Endothelial cell of umbilical vein (primary cell): ENCODE results near the gene ADORA2A.

Experiments used
- EZH2 ChIP-seq: IDR thresholded peaks from 2 replicates; pipeline ENCODE4 v1.6.1; 2012; ENCODE audit warnings: borderline replicate concordance, low read depth, mild to moderate bottlenecking, moderate library complexity, low read length, inconsistent platforms; ENCODE audit not compliant: severe bottlenecking
- JUN ChIP-seq: IDR thresholded peaks from 2 replicates; pipeline ENCODE4 v1.6.1; 2011; ENCODE audit warnings: borderline replicate concordance, low read depth; ENCODE audit not compliant: insufficient read length, insufficient read depth
- POLR2A ChIP-seq: IDR thresholded peaks from 2 replicates; pipeline ENCODE4 v1.6.1; 2012; ENCODE audit warnings: low read depth, mild to moderate bottlenecking, control low read depth, low read length
- POLR2AphosphoS5 ChIP-seq: IDR thresholded peaks from 2 replicates; pipeline ENCODE4 v1.6.1; 2012; ENCODE audit warnings: low read depth, mild to moderate bottlenecking, control low read depth, low read length, moderate library complexity; ENCODE audit not compliant: insufficient read depth
- TF ChIP-seq, protein P1 (sequence below), 2 donors: IDR thresholded peaks; 1 replicate in 1 of 2; 2 replicates in 1 of 2; pipeline ENCODE4 v1.5.1; 2011; ENCODE audit warnings: low read length in 2 of 2, mild to moderate bottlenecking in 2 of 2, moderate library complexity in 2 of 2, control low read depth in 1 of 2, inconsistent platforms in 1 of 2, low read depth in 1 of 2; ENCODE audit not compliant: insufficient read depth in 1 of 2; ENCODE audit errors: extremely low read depth in 1 of 2

DNA sequence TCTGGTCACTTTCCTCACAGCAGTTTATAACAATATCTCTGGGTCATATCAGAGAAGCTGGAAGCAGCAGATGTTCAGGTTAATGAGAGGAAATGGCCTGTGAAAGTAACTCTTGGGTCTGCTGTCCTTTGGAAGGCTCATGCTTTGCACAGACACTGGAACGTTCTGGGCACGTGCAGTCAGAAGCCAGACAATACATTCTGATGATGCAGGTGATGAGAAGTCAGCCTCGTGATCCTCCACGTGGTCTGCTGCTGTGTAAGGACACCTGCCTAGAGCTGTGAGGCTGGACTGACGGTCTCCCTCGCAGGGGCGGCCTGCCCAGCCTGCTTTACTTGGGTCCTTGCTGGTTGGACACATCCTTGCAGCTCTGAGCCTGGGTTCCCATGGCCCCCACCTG is 18.8 kb upstream of the ADORA2A start:
- TF ChIP-seq EZH2 (no peak), POLR2A (no peak), POLR2AphosphoS5 (no peak), JUN (no peak)
- TF ChIP-seq, protein P1, sequence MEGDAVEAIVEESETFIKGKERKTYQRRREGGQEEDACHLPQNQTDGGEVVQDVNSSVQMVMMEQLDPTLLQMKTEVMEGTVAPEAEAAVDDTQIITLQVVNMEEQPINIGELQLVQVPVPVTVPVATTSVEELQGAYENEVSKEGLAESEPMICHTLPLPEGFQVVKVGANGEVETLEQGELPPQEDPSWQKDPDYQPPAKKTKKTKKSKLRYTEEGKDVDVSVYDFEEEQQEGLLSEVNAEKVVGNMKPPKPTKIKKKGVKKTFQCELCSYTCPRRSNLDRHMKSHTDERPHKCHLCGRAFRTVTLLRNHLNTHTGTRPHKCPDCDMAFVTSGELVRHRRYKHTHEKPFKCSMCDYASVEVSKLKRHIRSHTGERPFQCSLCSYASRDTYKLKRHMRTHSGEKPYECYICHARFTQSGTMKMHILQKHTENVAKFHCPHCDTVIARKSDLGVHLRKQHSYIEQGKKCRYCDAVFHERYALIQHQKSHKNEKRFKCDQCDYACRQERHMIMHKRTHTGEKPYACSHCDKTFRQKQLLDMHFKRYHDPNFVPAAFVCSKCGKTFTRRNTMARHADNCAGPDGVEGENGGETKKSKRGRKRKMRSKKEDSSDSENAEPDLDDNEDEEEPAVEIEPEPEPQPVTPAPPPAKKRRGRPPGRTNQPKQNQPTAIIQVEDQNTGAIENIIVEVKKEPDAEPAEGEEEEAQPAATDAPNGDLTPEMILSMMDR (IDR thresholded peaks at IDR 0.05; ENCODE audit: extremely low read depth in 1 of 2, insufficient read depth in 1 of 2, low read depth in 1 of 2, low read length in 2 of 2), result no peak
